ENCODE data around the gene DLL1.

GRCh38 chr6:170254315-170255213 is 36.3 kb downstream of the DLL1 start:
- no peak for TF ChIP-seq CTCF (IDR thresholded peaks at IDR 0.05)
- TF ChIP-seq POLR2A (IDR thresholded peaks at IDR 0.05): no peak
